Loucy (cell line): ENCODE data around the gene HNRNPK.

Experiments used
- H2AFZ ChIP-seq: fragments of 200-600 bp; sonication (generic); 2 replicates; pipeline ENCODE4 v1.6.0; 2016; ENCODE audit warnings: antibody characterized with exemption, mild to moderate bottlenecking, low read length, moderate library complexity
- H3F3A ChIP-seq: fragments of 200-600 bp; 2 replicates; pipeline ENCODE4 v1.6.0; 2016; ENCODE audit warnings: antibody characterized with exemption, low read depth, mild to moderate bottlenecking
- H3K27me3 ChIP-seq: fragments of 200-600 bp; sonication (generic); 2 replicates; pipeline ENCODE4 v1.6.1; 2014; ENCODE audit warnings: low read length, mild to moderate bottlenecking; ENCODE audit not compliant: insufficient read depth, poor library complexity, severe bottlenecking
- H3K36me3 ChIP-seq: fragments of 200-600 bp; sonication (generic); 2 replicates; pipeline ENCODE4 v1.6.1; 2016; ENCODE audit warnings: low read length; ENCODE audit not compliant: insufficient read depth
- H3K4me1 ChIP-seq: fragments of 200-600 bp; sonication (generic); 2 replicates; pipeline ENCODE4 v1.5.1; 2014; ENCODE audit warnings: low read length, mild to moderate bottlenecking; ENCODE audit not compliant: insufficient read depth, poor library complexity, severe bottlenecking
- H3K4me2 ChIP-seq: fragments of 200-600 bp; sonication (generic); 2 replicates; pipeline ENCODE4 v1.6.0; 2014; ENCODE audit warnings: antibody characterized with exemption, low read length, low read depth, mild to moderate bottlenecking; ENCODE audit not compliant: poor library complexity, severe bottlenecking
- H3K4me3 ChIP-seq: fragments of 200-600 bp; sonication (generic); 2 replicates; pipeline ENCODE4 v1.5.1; 2014; ENCODE audit warnings: low read length, mild to moderate bottlenecking, mixed read lengths; ENCODE audit not compliant: poor library complexity, severe bottlenecking
- H3K79me2 ChIP-seq: fragments of 200-600 bp; sonication (generic); 2 replicates; pipeline ENCODE4 v1.6.1; 2014; ENCODE audit warnings: low read length; ENCODE audit not compliant: insufficient read depth
- H3K9ac ChIP-seq: fragments of 200-600 bp; sonication (generic); 2 replicates; pipeline ENCODE4 v1.6.0; 2014; ENCODE audit warnings: mild to moderate bottlenecking, low read depth, low read length, moderate library complexity; ENCODE audit not compliant: poor library complexity, severe bottlenecking
- H3K9me2 ChIP-seq: fragments of 200-600 bp; sonication (generic); replicated peaks from 2 replicates; pipeline ENCODE4 v1.6.1; 2016; ENCODE audit warnings: low read depth, low read length, mixed read lengths
- H3K9me3 ChIP-seq: fragments of 200-600 bp; sonication (generic); 2 replicates; pipeline ENCODE4 v1.6.1; 2014; ENCODE audit warnings: mild to moderate bottlenecking, antibody characterized with exemption, low read length, low read depth; ENCODE audit not compliant: insufficient read depth
- H4K20me1 ChIP-seq: fragments of 200-600 bp; sonication (generic); 2 replicates; pipeline ENCODE4 v1.6.0; 2014; ENCODE audit warnings: antibody characterized with exemption, low read length, mild to moderate bottlenecking; ENCODE audit not compliant: insufficient read depth, poor library complexity, severe bottlenecking
- CTCF ChIP-seq: fragments of 200-600 bp; sonication (generic); conservative IDR thresholded peaks from 2 replicates; pipeline ENCODE4 v1.5.1; 2014; ENCODE audit warnings: mild to moderate bottlenecking, antibody characterized with exemption, low read length
- EZH2phosphoT487 ChIP-seq: fragments of 200-600 bp; IDR thresholded peaks from 2 replicates; pipeline ENCODE4 v1.6.1; 2018; ENCODE audit warnings: antibody characterized with exemption, mild to moderate bottlenecking, moderate library complexity, borderline replicate concordance

The HNRNPK gene

DNA sequence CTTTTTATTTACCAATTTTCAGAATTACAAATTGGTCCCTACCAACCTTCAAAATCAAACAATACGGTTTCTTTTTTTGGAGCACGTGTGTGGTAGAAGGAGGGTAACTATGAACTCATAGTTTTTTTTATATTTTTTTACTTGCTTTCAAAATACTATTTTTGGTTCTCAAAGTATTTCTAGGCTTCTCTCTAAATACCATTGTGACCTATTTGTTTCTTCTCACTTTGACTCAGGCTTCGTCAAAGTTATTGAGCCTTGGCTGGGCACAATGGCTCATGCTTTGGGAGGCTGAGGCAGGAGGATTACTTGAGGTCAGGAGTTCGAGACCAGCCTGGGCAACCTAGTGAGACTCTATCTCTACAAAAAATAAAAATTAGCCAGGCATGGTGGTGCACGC is 47.2 kb downstream of the HNRNPK start:
- Histone ChIP-seq H3K4me1 (peaks cover 13% of the 10 kb centered on the region), H3K9ac (no peak overlapping the region), H4K20me1 (no peaks in the 10 kb centered on the region), H3K4me3 (no peak overlapping the region), H3K79me2 (no peaks in the 10 kb centered on the region), H3K4me2 (no peak overlapping the region), H3F3A (0 out of 2 replicates have a peak, but pooled peaks cover 3% of the 10 kb centered on the region), H3K9me2 (no peaks in the 10 kb centered on the region), H3K27me3 (no peaks in the 10 kb centered on the region), H3K36me3 (no peaks in the 10 kb centered on the region), H3K9me3 (no peaks in the 10 kb centered on the region), H2AFZ (no peak overlapping the region)
- no peak for TF ChIP-seq CTCF
- no peak for TF ChIP-seq EZH2phosphoT487

GRCh38 chr9:83932011-83932410 is 48.0 kb downstream of the HNRNPK start:
- H3K36me3 ChIP-seq = no peaks in the 10 kb centered on the region
- no peak overlapping the region for H3K4me3 ChIP-seq
- no peaks in the 10 kb centered on the region for H3K9me3 ChIP-seq
- H4K20me1 ChIP-seq = no peaks in the 10 kb centered on the region
- H3F3A ChIP-seq = 0 out of 2 replicates have a peak, but pooled peaks cover 3% of the 10 kb centered on the region
- peaks cover 13% of the 10 kb centered on the region for H3K4me1 ChIP-seq
- no peaks in the 10 kb centered on the region for H3K27me3 ChIP-seq
- H3K4me2 ChIP-seq = peak overlapping the region; percentile 34
- no peak overlapping the region for H2AFZ ChIP-seq
- H3K9ac ChIP-seq = no peak overlapping the region
- no peaks in the 10 kb centered on the region for H3K79me2 ChIP-seq
- no peak for TF ChIP-seq CTCF
- TF ChIP-seq EZH2phosphoT487 = no peak
- H3K9me2 ChIP-seq = no peaks in the 10 kb centered on the region

- H3K9me2 ChIP-seq = no peaks in the 10 kb centered on the region
- H3K9ac ChIP-seq = no peak overlapping the region
- no peak overlapping the region for H3K4me2 ChIP-seq
- no peaks in the 10 kb centered on the region for H4K20me1 ChIP-seq
- no peaks in the 10 kb centered on the region for H3K27me3 ChIP-seq
- no peaks in the 10 kb centered on the region for H3K9me3 ChIP-seq
- H3K79me2 ChIP-seq = no peaks in the 10 kb centered on the region
- H3K4me3 ChIP-seq = no peak overlapping the region
- peaks cover 13% of the 10 kb centered on the region for H3K4me1 ChIP-seq
- no peak overlapping the region for H2AFZ ChIP-seq
- TF ChIP-seq CTCF (no peak), EZH2phosphoT487 (no peak)
- H3F3A ChIP-seq = 0 out of 2 replicates have a peak, but pooled peaks cover 3% of the 10 kb centered on the region
- H3K36me3 ChIP-seq = no peaks in the 10 kb centered on the region
Measured at GRCh38 chr9:83930881-83931280, 49.1 kb downstream of the HNRNPK start.
